ENCODE results near the gene SLC16A4.
"Not testable (repeated sequence)": the region's sequence is repeated elsewhere in the genome, so short reads cannot be mapped to it uniquely, and the experiment has no call there.

Gene SLC16A4

DNA sequence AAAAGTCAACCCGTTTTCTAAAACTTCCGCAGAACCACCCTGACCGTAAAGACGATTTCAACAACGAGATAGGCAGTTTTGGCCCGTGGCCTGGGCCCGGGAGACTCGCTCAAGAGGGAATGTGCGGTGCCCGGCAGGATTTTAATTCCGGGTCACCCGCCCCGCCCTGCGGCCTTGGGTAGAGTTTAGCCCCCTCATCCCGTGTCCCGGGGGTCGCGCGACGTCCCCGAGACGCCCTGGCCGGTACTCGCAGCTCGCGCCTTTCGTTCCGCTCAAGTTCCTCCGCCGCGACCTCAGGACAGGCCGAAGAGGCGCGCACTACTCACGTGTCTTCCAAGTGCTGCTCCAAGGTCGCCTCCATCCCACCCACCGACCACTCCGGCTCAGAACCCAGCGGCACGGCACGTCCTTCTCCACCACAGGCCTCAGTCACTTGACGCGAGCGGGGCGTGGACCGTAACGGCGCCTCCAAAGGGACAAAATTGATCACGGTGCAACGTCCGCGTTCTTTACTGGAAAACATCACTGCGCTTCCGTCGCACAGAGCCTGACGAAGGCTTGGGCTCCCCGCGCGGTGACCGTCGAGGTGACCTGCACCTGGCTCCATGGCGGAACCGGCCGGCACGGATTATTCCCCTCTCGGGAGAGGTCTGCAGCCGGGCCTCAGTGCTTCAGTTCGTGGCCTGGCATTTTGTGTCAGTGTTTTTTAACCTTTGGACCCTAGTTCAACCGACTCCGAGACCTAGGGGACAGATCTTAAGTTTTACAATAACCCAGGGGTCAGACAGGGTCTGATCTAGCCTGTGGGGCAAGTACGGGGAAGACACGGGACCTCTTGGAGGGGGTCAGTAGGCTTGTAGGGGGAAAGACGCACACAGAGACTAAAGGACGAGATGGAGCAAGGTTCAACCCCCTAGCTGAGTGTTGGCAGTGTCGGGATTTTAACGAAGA is 16.7 kb upstream of the SLC16A4 start, which contains the start of gene LAMTOR5:
Gene LAMTOR5, minus strand, starts transcription at position 435 of the 951 bp plus-strand sequence. Its CDS starts 74 bp downstream, at position 361.
- peak; percentile 20 to 47 for DNase-seq

DNA sequence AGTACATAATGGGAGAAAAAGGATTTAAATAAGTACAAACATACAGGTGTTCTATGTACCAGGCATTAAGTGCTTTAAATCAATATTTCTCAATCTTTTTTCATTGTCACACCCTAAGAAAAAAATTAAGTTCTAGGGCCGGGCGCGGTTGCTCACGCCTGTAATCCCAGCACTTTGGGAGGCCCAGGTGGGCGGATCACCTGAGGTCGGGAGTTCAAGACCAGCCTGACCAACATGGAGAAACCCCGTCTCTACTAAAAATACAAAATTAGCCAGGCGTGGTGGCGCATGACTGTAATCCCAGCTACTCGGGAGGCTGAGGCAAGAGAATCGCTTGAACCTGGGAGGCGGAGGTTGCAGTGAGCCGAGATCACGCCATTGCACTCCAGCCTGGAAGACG is 15.6 kb upstream of the SLC16A4 start:
- DNase-seq: not testable (repeated sequence)

DNA sequence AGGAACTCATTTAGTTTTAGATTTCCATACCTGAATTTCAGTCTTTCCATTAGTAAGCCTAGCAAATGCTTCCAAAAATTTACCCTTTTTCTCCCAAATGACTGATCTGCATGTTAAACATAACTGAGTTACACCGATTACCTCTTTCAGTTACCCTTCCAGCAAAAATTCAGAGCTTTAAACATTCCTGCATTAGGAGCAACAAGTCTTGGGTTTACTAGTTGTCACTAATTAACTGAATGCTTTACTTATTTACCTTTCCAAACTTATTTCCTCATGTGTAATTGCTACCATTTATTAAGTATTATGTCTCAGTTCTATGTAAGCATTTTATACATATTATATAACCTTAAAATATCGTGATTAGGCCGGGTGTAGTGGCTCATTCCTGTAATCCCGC is 13.6 kb upstream of the SLC16A4 start:
- no peak for DNase-seq

DNA sequence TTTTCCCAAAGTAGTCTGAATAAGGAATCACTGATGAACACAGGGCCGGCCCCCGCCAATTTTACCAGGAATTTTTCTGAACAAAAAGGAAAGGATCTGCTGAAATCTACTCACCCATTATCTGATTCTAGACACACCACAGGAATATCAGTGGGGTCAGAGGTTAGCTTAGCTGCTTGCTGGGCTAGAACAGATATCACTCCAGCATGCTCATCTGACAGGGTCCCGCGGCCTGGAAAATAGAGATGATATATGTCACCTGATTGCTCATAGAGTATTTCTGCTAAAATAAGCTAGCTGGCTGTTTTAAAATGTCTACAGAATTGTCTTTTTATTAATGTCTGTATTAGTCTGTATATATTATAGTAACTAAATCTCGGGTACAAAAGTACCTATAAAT is 13.0 kb upstream of the SLC16A4 start:
- no peak for DNase-seq

DNA sequence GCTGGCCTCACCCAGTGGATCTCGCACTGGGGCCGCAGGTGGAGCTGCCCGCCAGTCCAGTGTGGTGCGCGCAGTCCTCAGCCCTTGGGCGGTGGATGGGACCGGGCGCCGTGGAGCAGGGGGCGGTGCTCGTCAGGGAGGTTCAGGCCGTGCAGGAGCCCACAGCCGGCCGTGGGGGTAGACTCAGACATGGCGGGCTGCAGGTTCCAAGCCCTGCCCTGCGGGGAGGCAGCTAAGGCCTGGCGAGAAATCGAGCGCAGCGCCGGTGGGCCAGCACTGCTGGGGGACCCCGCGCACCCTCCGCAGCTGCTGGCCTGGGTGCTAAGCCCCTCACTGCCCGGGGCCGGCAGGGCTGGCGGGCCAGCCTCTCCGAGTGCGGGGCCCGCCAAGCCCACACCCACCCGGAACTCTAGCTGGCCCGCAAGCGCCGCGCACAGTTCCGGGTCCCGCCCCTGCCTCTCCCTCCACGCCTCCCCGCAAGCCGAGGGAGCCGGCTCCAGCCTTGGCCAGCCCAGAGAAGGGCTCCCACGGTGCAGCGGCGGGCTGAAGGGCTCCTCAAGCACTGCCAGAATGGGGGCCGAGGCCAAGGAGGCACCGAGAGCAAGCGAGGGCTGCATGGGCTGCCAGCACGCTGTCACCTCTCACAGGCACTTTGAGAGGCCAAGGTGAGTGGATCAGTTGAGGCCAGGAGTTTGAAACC is 5.6 kb upstream of the SLC16A4 start:
- not testable (repeated sequence) for DNase-seq

DNA sequence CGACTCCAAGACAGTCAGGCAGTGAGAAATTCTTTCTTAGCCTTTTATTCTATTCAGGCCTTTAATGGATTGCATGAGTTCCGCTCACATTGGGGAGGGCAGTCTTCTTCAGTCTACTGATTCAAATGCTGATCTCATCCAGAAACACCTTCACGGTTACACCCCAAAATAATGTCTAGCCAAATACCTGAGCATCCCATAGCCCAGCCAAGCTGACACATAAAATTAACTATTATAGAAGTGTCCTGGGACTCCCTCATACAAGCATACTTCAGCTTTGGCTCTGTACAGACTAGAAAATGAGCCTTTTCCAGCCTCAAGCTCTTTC is 3.6 kb upstream of the SLC16A4 start:
- DNase-seq: no peak

DNA sequence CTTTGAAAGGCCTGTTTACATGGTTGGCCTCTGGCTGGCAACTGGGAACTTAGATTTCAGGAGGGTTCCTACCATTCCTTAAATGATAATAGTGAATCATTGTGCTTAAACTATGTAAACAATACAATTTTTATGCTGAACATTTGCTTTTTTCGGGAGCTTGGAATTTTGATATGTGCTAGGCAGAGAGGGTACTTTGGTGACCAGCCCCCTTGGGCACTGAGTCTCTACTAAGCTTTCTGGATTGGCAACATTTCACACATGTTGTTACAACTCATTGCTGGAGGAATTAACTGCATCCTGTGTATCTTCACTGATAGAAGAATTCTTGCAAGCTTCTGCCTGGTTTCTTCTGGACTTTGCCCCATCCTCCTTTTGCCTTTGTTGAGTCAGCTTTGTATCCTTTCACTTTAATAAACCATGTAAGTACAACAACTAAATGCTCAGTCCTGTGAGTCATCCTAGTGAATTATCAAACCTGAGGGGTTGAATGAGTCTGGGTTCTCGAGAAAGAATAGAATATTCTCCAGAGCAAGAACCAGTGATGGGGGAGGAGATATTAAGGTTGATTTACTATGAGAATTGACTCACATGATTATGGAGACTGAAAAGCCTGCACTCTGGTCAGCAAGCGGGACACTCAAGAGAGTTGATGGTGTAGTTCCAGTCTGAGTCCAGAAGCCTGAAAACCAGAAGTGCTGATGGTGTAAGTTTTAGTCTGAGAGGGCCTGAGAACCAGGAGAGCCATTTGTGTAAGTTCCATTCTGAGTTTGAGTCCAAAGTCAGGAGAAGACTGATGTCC is 3.1 kb upstream of the SLC16A4 start:
- DNase-seq: no peak

DNA sequence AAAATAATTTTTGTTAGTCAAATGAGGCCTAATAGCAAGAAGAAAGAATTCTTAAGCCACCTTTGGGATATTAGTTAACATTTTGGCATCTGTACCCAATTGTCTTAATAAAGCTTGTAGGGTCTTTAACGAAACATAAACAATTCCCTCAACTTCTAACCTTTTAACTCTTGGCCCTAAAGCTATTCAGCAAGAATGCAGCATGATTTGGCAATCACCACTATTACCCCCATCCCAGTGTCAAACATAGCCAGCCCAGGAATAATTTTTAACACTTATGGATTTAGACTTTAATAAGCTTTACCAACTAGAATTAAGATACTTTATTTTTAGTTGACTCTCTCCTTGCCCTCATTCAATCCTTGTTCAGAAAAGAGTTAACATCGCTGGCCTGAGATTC is 2.5 kb upstream of the SLC16A4 start:
- no peak for DNase-seq

DNA sequence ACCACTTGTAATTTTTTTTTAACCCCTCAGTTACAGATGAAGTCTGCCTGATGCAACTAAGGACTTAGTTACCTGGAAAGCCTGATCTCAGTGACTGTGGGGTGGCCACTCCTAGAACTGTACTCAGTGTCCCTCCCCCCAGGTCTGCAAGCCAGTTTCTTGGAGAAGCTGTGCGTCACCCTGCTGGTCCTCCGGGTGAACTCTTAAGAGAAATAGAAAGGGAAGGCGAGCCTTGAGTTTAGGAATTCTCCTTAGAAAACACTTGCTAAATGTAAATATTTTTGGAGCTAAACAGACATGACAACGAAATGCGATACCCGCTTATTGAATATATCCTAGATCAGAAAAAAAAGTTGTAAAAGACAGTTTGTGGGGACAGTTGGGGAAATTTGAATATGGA is 730 bp downstream of the SLC16A4 start:
- DNase-seq: no peak

DNA sequence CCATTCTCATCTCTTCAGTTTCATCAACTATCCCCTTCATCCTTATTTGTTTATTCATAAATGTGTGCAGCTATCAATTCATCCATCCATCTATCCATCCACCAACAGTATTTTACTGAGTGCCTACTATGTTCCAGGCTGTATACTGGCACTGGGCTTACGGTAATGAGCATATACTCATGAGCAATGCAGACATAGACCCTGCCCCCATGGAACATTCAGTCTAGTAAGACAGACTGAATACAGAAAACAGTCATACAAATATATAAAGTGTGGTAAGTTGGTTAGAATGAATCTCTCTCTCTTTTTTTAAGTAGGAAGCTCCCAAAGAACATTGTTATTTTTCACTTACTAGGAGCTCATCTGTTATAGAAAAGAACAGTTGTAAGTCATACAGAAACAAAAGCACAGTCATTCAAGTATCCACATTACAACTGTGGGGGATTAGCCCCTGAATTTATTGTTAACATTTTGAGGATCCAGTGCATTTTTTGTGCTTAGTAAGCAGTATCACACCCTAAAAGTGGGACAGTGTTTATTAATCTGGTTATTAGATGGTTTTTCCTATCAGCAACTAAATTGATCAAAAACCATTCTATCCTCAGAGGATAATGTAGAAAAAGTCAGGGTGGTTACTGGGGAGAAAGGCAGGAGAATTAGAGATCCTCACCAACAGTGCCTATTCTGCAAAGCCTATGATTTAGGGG is 3.6 kb downstream of the SLC16A4 start:
- no peak for DNase-seq

DNA sequence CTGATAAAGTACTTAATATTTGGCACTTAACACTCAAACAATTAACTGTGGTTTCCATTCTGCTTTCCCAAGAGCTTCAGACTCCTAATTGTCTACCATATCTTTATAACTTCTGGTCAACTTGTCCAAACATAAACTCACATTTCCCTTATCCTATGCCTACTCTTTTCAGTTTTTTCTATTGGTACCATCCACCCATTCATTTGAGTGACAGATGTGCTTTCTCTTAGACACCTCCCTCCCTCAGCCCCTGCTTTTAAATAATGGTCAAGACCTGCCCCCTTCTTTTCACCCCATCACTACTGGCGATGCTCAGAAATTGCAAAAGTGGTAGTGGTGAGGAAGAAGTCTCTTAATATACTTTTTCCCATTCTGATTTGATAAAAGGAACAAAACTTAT is 5.5 kb downstream of the SLC16A4 start:
- no peak for DNase-seq

DNA sequence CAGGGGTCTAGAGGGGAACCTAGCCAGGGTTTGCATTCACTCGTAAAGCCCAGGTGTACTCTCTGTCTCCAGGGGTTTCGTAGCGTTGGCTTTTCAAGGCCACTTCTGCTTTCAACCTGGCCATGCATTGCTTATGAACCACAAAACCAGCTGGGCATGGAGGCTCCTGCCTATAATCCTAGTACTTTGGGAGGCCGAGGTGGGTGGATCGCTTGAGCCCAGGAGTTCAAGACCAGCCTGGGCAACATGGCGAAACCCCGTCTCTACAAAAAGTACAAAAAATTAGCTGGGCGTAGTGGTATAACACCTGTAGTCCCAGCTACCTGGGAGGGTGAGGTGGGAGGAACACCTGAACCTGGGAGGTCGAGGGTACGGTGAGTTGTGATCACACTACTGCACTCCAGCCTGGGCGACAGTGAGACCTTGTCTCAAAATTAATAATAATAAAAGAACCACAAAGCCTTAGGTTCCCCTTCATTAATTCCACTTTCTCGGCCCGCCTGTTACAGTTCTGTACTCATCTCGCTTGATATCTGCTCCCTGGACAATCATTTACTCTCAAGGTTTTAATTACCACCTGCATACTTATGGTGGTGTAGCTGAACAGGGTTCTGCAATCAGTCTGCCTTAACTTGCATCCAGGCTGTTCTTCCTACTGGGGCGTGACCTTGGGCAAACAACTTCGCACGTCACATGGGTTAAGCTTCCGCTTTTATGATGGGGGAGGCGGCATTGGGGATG is 6.1 kb downstream of the SLC16A4 start:
- DNase-seq: no peak

DNA sequence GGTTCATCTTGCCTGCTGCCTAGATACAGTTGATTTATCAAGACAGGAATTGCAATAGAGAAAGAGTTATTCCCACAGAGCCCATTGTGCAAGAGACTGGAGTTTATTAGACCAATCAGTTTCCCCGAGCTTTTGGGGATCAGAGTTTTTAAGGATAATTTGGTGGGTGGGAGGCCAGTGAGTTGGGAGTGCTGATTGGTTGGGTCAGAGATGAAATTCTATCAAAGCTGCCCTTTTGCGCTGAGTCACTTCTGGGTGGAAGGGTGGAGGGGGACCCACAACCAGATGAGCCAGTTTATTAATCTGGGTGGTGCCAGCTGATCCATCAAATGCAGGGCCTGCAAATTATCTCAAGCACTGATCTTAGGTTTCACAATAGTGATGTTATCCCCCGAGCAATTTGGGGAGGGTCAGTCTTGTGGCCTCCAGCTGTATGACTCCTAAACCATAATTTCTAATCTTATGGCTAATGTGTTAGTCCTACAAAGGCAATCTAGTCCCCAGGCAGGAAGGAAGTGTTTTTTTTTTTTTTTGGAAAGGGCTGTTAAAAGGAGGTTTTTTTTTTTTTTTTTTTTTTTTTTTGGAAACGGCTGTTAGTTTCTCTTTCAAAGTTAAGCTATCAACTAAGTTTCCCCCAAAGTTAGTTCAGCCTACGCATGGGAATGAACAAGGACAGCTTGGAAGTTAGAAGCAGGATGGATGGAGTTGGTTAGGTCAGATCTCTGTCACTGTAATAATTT is 7.4 kb downstream of the SLC16A4 start:
- DNase-seq: no peak

DNA sequence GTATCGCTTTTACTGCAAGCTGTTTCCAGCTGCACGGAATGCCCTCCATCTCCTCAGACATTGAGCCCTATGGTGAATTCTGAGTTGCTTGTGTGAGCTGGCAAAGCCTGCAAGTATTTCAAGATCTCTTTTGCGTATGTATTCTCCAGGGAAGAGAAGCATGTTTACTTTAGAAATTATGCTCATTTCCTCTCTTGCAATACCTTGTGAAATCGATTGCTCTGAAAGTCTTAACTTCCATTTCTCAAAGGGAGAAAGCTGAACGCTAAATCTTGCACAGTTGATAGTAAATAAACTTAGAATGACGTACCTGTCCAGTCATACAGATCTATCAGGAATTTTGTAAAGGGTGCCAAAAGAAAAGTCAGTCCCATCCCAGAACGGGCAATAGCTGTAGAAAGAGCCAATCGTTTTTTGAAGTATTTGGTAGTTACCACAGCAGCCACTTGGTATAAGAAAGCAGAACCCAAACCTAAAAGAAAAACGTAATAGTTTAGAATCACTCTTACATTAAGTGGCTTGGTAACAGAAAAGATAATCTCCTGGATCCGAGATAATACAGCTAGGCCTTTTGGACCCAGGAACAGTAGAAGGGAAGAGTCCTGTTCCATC is 10.0 kb downstream of the SLC16A4 start:
- DNase-seq: no peak

DNA sequence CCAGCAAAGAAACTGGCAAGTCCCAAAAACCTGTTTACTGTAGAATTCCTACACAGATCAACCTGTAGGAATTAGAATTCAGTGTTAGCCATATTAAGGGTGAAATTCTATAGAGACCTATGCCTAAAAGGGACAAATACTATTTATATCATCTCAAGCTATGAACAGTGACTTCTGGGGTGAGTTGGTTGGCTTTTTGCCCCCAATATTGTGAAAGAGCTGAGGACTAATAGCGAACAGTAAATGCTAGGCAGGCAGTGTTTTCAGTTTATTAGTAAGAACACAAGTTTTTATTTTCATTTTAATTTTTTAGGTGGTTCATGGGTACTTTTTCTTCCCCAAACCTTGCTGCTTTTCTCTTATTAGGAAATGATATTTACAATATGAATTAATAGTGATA is 15.3 kb downstream of the SLC16A4 start:
- no peak for DNase-seq

DNA sequence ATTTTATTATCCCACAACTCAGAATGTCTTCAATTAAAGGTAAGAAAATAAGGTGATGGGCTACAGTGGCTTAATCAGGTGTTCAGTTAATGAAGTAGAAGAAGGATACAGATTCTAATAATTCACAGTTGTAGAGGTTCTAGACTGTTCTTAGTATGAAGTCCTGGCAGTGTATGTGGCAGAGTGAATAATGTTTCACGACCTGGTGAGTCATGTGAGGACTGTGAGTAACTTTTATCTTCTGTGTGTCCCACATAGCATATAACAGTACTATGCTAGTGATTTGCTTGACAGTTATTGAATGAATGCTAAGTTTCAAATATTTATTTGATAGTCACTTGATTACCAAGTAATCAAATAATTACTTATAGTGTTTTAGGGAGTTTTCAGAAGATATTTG is 20.0 kb downstream of the SLC16A4 start:
- DNase-seq: no peak

DNA sequence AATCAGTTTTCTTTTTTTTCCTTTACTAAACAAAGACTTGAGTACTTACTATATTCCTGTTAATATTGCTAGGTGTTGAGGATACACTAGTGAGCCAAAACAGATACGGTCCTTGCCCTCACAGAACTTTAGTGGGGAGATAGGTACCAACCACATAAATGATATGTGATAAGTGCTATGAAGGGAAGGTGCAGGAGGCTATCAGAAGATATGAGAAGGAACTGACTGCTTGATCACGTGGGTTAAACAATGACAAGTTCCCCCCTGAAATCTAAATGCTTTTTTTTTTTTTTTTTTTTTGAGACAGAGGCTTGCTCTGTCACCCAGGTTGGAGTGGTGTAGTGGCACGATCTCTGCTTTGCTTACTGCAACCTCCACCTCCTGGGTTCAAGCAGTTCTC is 26.6 kb downstream of the SLC16A4 start:
- DNase-seq: no peak

DNA sequence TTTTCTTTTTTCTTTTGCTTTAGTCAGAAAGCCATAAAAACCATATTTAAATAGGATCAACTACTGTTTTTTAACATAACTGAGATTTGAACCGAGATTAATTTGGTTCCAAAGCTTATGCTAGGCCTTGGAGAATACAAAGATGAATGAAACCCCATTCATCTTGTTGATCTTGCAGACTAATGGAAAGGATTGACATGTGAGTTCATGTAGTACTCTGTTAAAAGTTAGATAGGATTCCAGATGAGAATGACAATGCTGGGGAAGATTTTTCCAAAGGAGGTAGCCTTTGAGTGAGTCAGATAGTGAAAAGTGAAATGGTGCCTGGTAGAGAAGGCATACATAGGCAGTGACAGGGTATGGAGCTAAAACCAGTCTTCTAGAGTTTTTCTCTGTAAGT is 29.0 kb downstream of the SLC16A4 start:
- no peak for DNase-seq

DNA sequence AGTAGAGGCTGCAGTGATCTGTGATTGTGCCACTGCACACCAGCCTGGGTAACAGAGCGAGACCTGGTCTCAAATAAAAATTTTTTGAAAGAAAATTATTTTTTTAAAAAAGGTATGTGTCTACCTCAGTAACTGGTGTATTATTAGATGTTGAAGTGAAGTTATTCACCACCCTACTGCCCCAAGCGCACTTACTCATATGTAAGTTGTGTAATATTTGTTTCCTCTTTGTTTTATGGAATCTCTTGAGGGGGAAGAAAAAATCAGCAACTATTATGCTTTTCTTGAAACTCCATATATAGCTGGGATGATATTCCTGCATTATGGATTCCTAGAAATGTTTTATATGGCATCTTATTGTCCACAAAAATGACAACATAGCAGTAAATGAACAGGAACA is 30.4 kb downstream of the SLC16A4 start:
- DNase-seq: no peak

DNA sequence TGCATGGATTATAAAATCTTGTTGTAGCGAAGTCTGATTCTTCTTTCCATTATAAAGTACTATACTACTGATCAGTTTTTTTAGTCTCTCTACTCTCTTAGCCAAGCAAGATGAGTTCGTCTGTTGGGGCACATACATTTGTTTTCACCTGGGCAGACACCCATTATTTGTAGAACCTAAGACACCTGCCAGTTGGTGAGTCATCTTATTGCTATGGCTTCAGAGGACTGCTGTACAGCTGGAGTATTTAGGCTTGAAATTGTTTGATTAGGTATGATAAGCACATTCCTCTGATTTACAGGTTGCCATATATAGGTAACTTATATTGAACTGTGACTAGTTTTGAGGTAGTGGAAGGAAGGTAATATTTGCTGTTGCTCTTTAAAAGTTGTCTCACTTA is 34.4 kb downstream of the SLC16A4 start:
- DNase-seq: no peak

DNA sequence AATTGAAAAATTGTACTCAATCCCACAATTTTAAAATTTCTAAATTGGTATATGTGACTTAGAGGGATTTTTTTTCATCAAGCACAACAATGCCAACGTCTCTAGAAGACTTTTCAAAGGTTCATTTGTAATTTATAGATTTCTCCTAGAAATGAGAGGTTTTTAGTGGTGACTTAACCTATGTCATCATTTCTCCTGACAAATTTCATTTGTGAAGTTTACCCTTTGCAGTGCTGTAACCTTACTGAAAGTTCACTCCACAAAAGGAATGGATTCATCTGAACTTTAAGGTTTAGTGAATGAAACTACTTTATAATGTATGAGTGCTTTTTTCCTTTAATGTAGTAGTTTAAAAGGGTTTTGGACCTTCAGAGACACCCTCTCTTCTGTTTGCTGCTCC is 35.5 kb downstream of the SLC16A4 start:
- no peak for DNase-seq
